Activated T-helper 2 cell treated with anti-CD3 and anti-CD28 coated beads, Interferon-gamma antibody, Interleukin-2, Interleukin-4, amounts not matched to agents 10 μg/mL and 5 μg/mL and 100 μg/mL, durations not matched to agents 14 hours and 24 hours and 36 hours (primary cell): ENCODE measurements around the gene ADGRL3. TPM values are rescaled to one million over a fixed set of nuclear protein-coding genes. Genes with fewer than 3 reads are reported as not detected.

Experiments used
- DNase-seq: peaks from one replicate; pipeline ENCODE4 v3.0.0; 2021; ENCODE audit warnings: low spot score
- H3K27ac Mint-ChIP-seq: one replicate; pipeline ENCODE4 v1.8.0; 2021; ENCODE audit warnings: mixed read lengths
- H3K27me3 Mint-ChIP-seq: one replicate; pipeline ENCODE4 v1.8.0; 2021; ENCODE audit warnings: low read depth, mixed read lengths
- H3K36me3 Mint-ChIP-seq: one replicate; pipeline ENCODE4 v1.8.0; 2021; ENCODE audit warnings: low read depth, mixed read lengths
- H3K4me1 Mint-ChIP-seq: one replicate; pipeline ENCODE4 v1.8.0; 2021; ENCODE audit warnings: low read depth, mixed read lengths
- H3K4me3 Mint-ChIP-seq: one replicate; pipeline ENCODE4 v1.8.0; 2021; ENCODE audit warnings: low read depth, mild to moderate bottlenecking, moderate library complexity, mixed read lengths
- H3K9me3 Mint-ChIP-seq: one replicate; pipeline ENCODE4 v1.8.0; 2021; ENCODE audit warnings: mixed read lengths
- intact Hi-C: fragments of 100-400 bp; cut with micrococcal nuclease; formaldehyde crosslinking; loops from one replicate; pipeline ENCODE4 v1.15.1; 2023
- total RNA-seq: library from RNA; stranded (reverse); gene quantifications from 2 replicates; pipeline ENCODE4 v1.2.3, GENCODE V29; 2022

Gene ADGRL3
- total RNA-seq, 1 donor from 2014 or later = not detected

- no peak overlapping the region for H3K4me3 Mint-ChIP-seq
- H3K9me3 Mint-ChIP-seq = peaks cover 27% of the 10 kb centered on the region
- H3K4me1 Mint-ChIP-seq = no peaks in the 10 kb centered on the region
- no peaks in the 10 kb centered on the region for H3K27me3 Mint-ChIP-seq
- H3K36me3 Mint-ChIP-seq = no peaks in the 10 kb centered on the region
- DNase-seq = no peak
- H3K27ac Mint-ChIP-seq = no peak overlapping the region
- intact Hi-C loops = no loop called here
Observed at GRCh38 chr4:61254406-61254805, 54.3 kb downstream of the ADGRL3 start.

DNA sequence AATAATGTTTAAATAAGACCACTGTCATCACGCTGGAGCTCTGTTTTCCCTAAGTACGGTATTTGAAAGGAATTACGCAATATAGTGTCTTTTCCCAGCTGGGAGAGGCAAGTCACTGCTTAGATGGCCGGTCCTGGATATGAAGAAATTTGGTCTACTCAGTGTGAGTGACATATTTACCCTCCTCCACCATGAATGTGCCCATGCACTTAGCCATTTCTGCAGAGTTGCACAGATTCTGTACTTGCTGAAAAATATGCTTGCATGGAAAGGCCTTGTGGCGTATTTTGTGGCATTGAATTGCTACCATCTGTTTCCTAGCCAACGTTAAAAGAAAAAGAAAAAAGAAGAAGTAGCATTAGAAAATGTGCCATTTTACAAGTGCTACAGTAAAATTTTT is 73.1 kb downstream of the ADGRL3 start:
- no peak overlapping the region for H3K27ac Mint-ChIP-seq
- intact Hi-C loops = no loop called here
- no peak overlapping the region for H3K4me3 Mint-ChIP-seq
- no peaks in the 10 kb centered on the region for H3K4me1 Mint-ChIP-seq
- DNase-seq = no peak
- no peaks in the 10 kb centered on the region for H3K36me3 Mint-ChIP-seq
- H3K27me3 Mint-ChIP-seq = no peaks in the 10 kb centered on the region
- no peaks in the 10 kb centered on the region for H3K9me3 Mint-ChIP-seq

DNA sequence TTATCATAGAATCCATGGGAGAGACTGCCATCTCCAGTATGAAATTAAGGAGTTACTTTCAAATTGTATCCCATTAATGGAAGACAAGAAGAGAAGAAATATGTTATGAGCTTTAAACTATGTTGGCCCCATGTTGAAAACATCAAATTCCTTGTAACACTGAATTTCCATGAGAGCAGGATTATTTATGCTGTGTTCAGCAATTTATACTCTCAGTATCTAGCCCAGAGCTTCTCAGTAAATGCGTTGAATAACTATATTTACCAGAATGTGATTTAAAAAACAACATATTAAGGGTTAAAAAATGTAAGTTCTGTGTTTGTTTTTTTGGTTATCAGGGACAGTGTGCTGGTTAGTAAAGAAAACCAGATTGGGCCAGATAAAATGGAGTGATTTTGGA is 74.2 kb downstream of the ADGRL3 start:
- Mint-ChIP-seq H3K27ac (no peak overlapping the region), H3K36me3 (no peaks in the 10 kb centered on the region), H3K4me1 (no peaks in the 10 kb centered on the region), H3K9me3 (no peaks in the 10 kb centered on the region), H3K27me3 (no peaks in the 10 kb centered on the region), H3K4me3 (no peak overlapping the region)
- DNase-seq = no peak
- intact Hi-C loops = no loop called here

DNA sequence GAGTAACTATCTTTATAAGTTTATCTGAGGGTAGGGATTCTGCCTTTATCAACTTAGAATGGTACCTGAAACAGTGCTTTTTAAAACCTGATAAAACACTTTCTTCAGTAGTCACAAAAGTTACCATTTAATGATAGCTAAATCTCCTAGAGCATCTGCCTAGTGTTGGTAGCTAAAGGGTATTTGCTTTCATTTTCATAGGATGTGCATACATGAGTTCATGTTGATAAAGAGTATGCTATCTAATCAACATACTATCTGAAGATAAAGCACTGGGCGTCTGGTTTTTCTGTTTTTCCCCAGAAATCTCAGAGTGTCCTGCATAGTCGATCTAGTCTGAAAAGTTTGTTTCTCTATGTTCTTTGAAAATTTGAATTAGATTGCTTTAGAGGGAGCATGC is 75.1 kb downstream of the ADGRL3 start:
- intact Hi-C loops = no loop called here
- H3K36me3 Mint-ChIP-seq = no peaks in the 10 kb centered on the region
- H3K4me1 Mint-ChIP-seq = no peaks in the 10 kb centered on the region
- H3K27me3 Mint-ChIP-seq = no peaks in the 10 kb centered on the region
- H3K4me3 Mint-ChIP-seq = no peak overlapping the region
- H3K9me3 Mint-ChIP-seq = no peaks in the 10 kb centered on the region
- DNase-seq = no peak
- H3K27ac Mint-ChIP-seq = no peak overlapping the region

GRCh38 chr4:61276029-61276428 is 75.9 kb downstream of the ADGRL3 start:
- no peak overlapping the region for H3K27ac Mint-ChIP-seq
- no peak for DNase-seq
- H3K36me3 Mint-ChIP-seq = no peaks in the 10 kb centered on the region
- no peaks in the 10 kb centered on the region for H3K27me3 Mint-ChIP-seq
- no peaks in the 10 kb centered on the region for H3K4me1 Mint-ChIP-seq
- no peak overlapping the region for H3K4me3 Mint-ChIP-seq
- H3K9me3 Mint-ChIP-seq = no peaks in the 10 kb centered on the region
- intact Hi-C loops = no loop called here

DNA sequence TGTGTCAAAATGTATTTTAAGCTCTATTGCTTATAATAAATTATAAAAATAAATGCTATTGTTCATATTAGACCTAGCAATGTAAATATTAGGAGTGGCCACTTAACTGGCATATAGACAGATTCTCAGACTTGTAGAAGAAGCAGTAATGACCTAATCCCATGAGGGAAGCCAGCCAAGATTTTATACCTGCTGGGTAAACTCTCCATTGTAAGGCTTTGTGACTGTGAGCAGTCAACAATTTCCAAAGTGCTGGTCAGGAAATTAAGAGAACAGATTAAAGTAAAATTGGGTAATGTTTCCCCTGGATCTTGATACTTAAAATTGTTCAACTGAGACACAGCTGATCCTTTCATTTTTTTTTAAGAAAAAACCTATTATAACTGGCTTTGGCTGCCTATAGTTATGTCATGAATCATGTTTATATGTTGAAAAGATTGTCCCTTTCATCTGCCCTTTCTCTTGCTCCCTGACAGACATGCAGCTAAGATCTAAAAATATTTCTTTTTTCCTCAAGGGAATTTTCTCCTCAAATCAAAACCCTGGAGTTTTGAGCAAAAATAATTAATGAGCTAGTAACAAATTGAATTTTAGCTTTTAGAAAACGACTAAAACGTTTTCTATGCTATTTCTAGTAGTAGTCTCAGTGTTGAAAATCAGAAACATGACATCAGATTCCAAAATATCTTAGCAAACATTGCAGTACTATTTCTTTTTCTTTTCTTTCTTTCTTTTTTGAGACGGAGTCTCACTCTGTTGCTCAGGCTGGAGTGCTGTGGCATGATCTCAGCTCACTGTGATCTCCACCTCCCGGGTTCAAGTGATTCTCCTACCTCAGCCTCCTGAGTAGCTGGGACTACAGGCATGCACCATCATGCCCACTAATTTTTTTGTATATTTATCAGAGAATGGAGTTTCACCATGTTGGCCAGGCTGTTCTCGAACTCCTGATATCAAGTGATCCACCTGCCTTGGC is 77.9 kb downstream of the ADGRL3 start:
- no peak overlapping the region for H3K27ac Mint-ChIP-seq
- no peak for DNase-seq
- no peaks in the 10 kb centered on the region for H3K27me3 Mint-ChIP-seq
- H3K9me3 Mint-ChIP-seq = no peaks in the 10 kb centered on the region
- intact Hi-C loops = no loop called here
- no peaks in the 10 kb centered on the region for H3K4me1 Mint-ChIP-seq
- H3K4me3 Mint-ChIP-seq = no peak overlapping the region
- H3K36me3 Mint-ChIP-seq = no peaks in the 10 kb centered on the region

DNA sequence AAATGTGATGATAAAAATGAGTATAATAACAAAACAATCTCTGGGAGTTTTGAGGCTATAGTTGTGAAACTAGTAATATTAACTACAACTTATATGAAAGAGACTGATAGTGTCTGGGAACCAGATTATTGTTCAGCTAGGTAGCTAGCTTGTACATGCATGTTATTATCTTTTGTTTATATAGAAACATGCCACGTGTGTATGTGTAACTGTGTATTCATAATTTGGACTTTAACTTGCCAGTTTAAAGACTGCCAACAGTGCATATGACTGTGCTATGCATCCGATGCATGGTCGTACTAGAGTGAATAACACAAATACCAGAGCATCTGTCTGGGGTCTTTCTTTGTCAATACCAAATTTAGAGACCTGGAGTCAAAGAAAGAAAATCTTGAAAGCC is 92.2 kb downstream of the ADGRL3 start:
- no peak for DNase-seq
- Mint-ChIP-seq H3K27me3 (no peaks in the 10 kb centered on the region), H3K4me1 (no peaks in the 10 kb centered on the region), H3K4me3 (no peak overlapping the region), H3K36me3 (no peaks in the 10 kb centered on the region), H3K27ac (no peak overlapping the region), H3K9me3 (peaks cover 4% of the 10 kb centered on the region)
- intact Hi-C loops = no loop called here

GRCh38 chr4:61293707-61294400 is 93.7 kb downstream of the ADGRL3 start:
- H3K27ac Mint-ChIP-seq = no peak overlapping the region
- no peaks in the 10 kb centered on the region for H3K27me3 Mint-ChIP-seq
- H3K9me3 Mint-ChIP-seq = no peaks in the 10 kb centered on the region
- no peaks in the 10 kb centered on the region for H3K36me3 Mint-ChIP-seq
- H3K4me1 Mint-ChIP-seq = no peaks in the 10 kb centered on the region
- H3K4me3 Mint-ChIP-seq = no peak overlapping the region
- intact Hi-C loops = no loop called here
- DNase-seq = no peak

GRCh38 chr4:61294936-61295335 is 94.8 kb downstream of the ADGRL3 start:
- intact Hi-C loops = no loop called here
- H3K27ac Mint-ChIP-seq = no peak overlapping the region

GRCh38 chr4:61296144-61296543 is 96.0 kb downstream of the ADGRL3 start:
- no peaks in the 10 kb centered on the region for H3K27me3 Mint-ChIP-seq
- DNase-seq = no peak
- H3K36me3 Mint-ChIP-seq = no peaks in the 10 kb centered on the region
- H3K4me1 Mint-ChIP-seq = no peaks in the 10 kb centered on the region
- intact Hi-C loops = no loop called here
- H3K9me3 Mint-ChIP-seq = no peaks in the 10 kb centered on the region
- no peak overlapping the region for H3K27ac Mint-ChIP-seq
- no peak overlapping the region for H3K4me3 Mint-ChIP-seq

More at GRCh38 chr4:61294936-61295335, 94.8 kb downstream of the ADGRL3 start:
- Mint-ChIP-seq H3K4me3 (no peak overlapping the region), H3K4me1 (no peaks in the 10 kb centered on the region), H3K36me3 (no peaks in the 10 kb centered on the region), H3K27me3 (no peaks in the 10 kb centered on the region), H3K9me3 (no peaks in the 10 kb centered on the region)
- DNase-seq = no peak

DNA sequence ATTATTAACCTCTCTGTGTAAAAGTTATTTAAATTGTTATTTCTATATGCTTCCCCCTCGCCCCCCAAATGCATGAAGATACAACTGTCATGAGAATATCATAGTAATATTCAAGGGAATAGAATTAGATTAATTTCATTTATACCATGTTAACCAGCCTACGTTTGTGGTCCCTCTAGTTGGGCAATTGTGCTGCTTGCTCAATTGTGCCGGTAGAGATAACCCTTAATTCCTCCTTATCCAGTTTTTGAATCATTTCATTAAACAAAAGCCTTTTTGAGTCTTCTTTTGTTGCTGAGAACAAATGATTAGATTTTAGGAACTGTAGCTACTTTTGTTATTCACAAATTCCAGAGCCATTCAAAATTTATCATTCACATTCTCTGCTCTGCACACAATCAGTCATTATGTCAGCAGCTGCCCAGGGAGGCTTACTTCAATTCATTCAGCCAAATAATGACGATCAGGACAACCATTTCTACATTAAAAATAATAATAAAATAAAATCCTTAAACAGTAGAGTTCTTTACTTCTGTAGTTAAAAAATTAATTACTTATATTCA is 98.1 kb downstream of the ADGRL3 start:
- DNase-seq = no peak
- Mint-ChIP-seq H3K27me3 (no peaks in the 10 kb centered on the region), H3K9me3 (peaks cover 5% of the 10 kb centered on the region), H3K4me1 (no peaks in the 10 kb centered on the region), H3K4me3 (no peak overlapping the region), H3K27ac (no peak overlapping the region), H3K36me3 (no peaks in the 10 kb centered on the region)
- intact Hi-C loops = no loop called here

- Mint-ChIP-seq H3K27ac (no peak overlapping the region), H3K4me1 (no peaks in the 10 kb centered on the region), H3K4me3 (no peak overlapping the region), H3K36me3 (no peaks in the 10 kb centered on the region), H3K27me3 (no peaks in the 10 kb centered on the region), H3K9me3 (peaks cover 5% of the 10 kb centered on the region)
- DNase-seq = no peak
- intact Hi-C loops = no loop called here
Observed at GRCh38 chr4:61299316-61299715, 99.2 kb downstream of the ADGRL3 start.

DNA sequence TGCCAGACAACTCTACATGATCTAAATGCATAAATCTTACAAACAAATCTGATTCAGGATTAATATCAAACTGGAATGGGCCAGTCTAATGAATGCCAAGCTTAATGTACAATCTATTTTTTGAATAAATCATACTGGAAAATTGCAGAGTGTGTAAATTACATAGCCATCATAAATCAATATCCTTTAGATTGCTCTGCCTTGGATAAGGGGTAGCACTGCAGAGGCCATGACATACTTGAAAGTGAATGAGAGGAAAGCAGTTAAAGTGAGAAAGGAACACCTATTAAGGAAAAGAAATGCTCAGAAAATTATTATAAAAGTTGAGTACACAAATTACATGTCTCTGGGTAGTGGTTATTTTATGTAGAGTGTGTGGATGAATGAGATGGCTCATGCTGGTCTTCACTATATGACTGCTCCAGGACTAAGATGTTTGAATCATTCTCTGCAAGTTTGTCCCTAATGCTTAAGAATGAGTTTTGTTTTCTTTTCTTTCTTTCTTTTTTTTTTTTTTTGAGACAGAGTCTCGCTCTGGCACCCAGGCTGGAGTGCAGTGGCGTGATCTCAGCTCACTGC is 100.2 kb downstream of the ADGRL3 start:
- Mint-ChIP-seq H3K4me1 (no peaks in the 10 kb centered on the region), H3K9me3 (peaks cover 5% of the 10 kb centered on the region), H3K4me3 (no peak overlapping the region), H3K27me3 (no peaks in the 10 kb centered on the region), H3K27ac (no peak overlapping the region), H3K36me3 (no peaks in the 10 kb centered on the region)
- no peak for DNase-seq
- intact Hi-C loops = no loop called here
